GM19240 (cell line): ENCODE results near the gene WWOX.

Experiments
- DNase-seq: peaks from one replicate; pipeline ENCODE4 v3.0.0; 2011; ENCODE audit warnings: low spot score; ENCODE audit not compliant: insufficient read length

The WWOX gene

GRCh38 chr16:78192734-78193488 lies 93.5 kb downstream of the WWOX start:
- no peak for DNase-seq

- DNase-seq: no peak
Measured at GRCh38 chr16:78194948-78195347, 95.5 kb downstream of the WWOX start.

- no peak for DNase-seq
Measured at GRCh38 chr16:78195797-78196196, 96.3 kb downstream of the WWOX start.

- no peak for DNase-seq
Measured at GRCh38 chr16:78196502-78196901, 97.0 kb downstream of the WWOX start.

- DNase-seq: no peak
Measured at GRCh38 chr16:78198288-78198687, 98.8 kb downstream of the WWOX start.

- no peak for DNase-seq
Measured at GRCh38 chr16:78199325-78200022, 100.0 kb downstream of the WWOX start.

GRCh38 chr16:78200023-78200389 lies 100.6 kb downstream of the WWOX start:
- DNase-seq: no peak

- no peak for DNase-seq
Measured at GRCh38 chr16:78200623-78201096, 101.2 kb downstream of the WWOX start.

GRCh38 chr16:78205506-78205905 lies 106.1 kb downstream of the WWOX start:
- no peak for DNase-seq

- DNase-seq: no peak
Measured at GRCh38 chr16:78206623-78207223, 107.3 kb downstream of the WWOX start.

- no peak for DNase-seq
Measured at GRCh38 chr16:78209951-78210661, 110.7 kb downstream of the WWOX start.

- DNase-seq: no peak
Measured at GRCh38 chr16:78211020-78211599, 111.7 kb downstream of the WWOX start.

GRCh38 chr16:78211946-78212345 lies 112.5 kb downstream of the WWOX start:
- DNase-seq: no peak

- no peak for DNase-seq
Measured at GRCh38 chr16:78212674-78213073, 113.2 kb downstream of the WWOX start.

- DNase-seq: no peak
Measured at GRCh38 chr16:78213751-78214150, 114.3 kb downstream of the WWOX start.

- DNase-seq: no peak
Measured at GRCh38 chr16:78215222-78215621, 115.8 kb downstream of the WWOX start.

GRCh38 chr16:78216166-78216745 lies 116.8 kb downstream of the WWOX start:
- DNase-seq: no peak

GRCh38 chr16:78217276-78217675 lies 117.8 kb downstream of the WWOX start:
- no peak for DNase-seq

- no peak for DNase-seq
Measured at GRCh38 chr16:78218279-78218678, 118.8 kb downstream of the WWOX start.

GRCh38 chr16:78218856-78219651 lies 119.6 kb downstream of the WWOX start:
- DNase-seq: no peak
